Measurements from ENCODE around the gene CD2AP. TPM values are rescaled to one million over a fixed set of nuclear protein-coding genes. Genes with fewer than 3 reads are reported as not detected.
A peak's percentile ranks its signal among the peaks of the same experiment; 100 is the strongest.

Gene CD2AP
- total RNA-seq, 1 donor from 2014 or later, result 23.6 TPM

GRCh38 chr6:47663462-47664216 lies 186.1 kb downstream of the CD2AP start:
- intact Hi-C loops (cut with DNase I), result no loop called here
- TF ChIP-seq CTCF (IDR thresholded peaks at IDR 0.05) (no peak), POLR2AphosphoS5 (IDR thresholded peaks at IDR 0.05; ENCODE audit: insufficient read depth in 1 of 2, low read depth in 1 of 2) (no peak), POLR2A (IDR thresholded peaks at IDR 0.05) (no peak)
- no peaks in the 10 kb centered on the region for H3K36me3 ChIP-seq
- DNase-seq (ENCODE audit: extremely low spot score in 2 of 2), result no peak
- no peak overlapping the region for H3K27ac ChIP-seq
- no peaks in the 10 kb centered on the region for H3K9me3 ChIP-seq
- H3K27me3 ChIP-seq, result no peaks in the 10 kb centered on the region
- no peaks in the 10 kb centered on the region for H3K4me1 ChIP-seq
- H3K4me3 ChIP-seq, result no peak overlapping the region

DNA sequence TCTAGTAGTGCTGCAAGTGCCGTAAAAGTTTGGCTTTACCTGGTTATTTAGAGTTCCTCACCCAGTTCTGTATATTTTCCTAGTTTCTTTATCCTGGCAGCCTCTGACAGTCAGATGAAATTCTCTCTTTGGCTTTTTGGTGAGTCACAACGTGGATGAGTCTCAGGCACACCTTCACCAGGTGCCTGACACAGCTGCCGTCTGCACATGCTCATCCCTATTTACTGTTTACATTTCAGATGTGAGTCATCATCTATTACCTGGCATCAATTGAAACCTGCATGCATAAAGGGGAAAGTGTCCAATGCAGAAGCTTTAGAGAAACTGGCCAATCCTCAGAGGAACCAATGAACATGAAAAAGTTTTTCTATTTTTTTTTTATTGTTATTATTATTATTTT lies 187.5 kb downstream of the CD2AP start:
- Histone ChIP-seq H3K27ac (no peak overlapping the region), H3K9me3 (no peaks in the 10 kb centered on the region), H3K36me3 (no peaks in the 10 kb centered on the region), H3K27me3 (no peaks in the 10 kb centered on the region), H3K4me3 (no peak overlapping the region), H3K4me1 (no peaks in the 10 kb centered on the region)
- intact Hi-C loops (cut with DNase I), result no loop called here
- DNase-seq (ENCODE audit: extremely low spot score in 2 of 2), result no peak
- no peak for TF ChIP-seq CTCF (IDR thresholded peaks at IDR 0.05)
- TF ChIP-seq POLR2A (IDR thresholded peaks at IDR 0.05), result no peak
- TF ChIP-seq POLR2AphosphoS5 (IDR thresholded peaks at IDR 0.05; ENCODE audit: insufficient read depth in 1 of 2, low read depth in 1 of 2), result peak in 1 of 2 donors; percentile 39

GRCh38 chr6:47669684-47670513 lies 192.3 kb downstream of the CD2AP start:
- H3K4me1 ChIP-seq, result no peaks in the 10 kb centered on the region
- no peaks in the 10 kb centered on the region for H3K27me3 ChIP-seq
- no peaks in the 10 kb centered on the region for H3K36me3 ChIP-seq
- H3K9me3 ChIP-seq, result no peaks in the 10 kb centered on the region
- no peak for TF ChIP-seq CTCF (IDR thresholded peaks at IDR 0.05)
- peak in 1 of 2 donors; percentile 42 for TF ChIP-seq POLR2AphosphoS5 (IDR thresholded peaks at IDR 0.05; ENCODE audit: insufficient read depth in 1 of 2, low read depth in 1 of 2)
- intact Hi-C loops (cut with DNase I), result no loop called here
- H3K4me3 ChIP-seq, result no peak overlapping the region
- DNase-seq (ENCODE audit: extremely low spot score in 2 of 2), result no peak
- no peak overlapping the region for H3K27ac ChIP-seq

GRCh38 chr6:47670851-47671250 lies 193.3 kb downstream of the CD2AP start:
- TF ChIP-seq POLR2A (IDR thresholded peaks at IDR 0.05) (no peak), CTCF (IDR thresholded peaks at IDR 0.05) (no peak), POLR2AphosphoS5 (IDR thresholded peaks at IDR 0.05; ENCODE audit: insufficient read depth in 1 of 2, low read depth in 1 of 2) (no peak)
- no peaks in the 10 kb centered on the region for H3K27me3 ChIP-seq
- no peak overlapping the region for H3K4me3 ChIP-seq
- no peak overlapping the region for H3K27ac ChIP-seq
- DNase-seq (ENCODE audit: extremely low spot score in 2 of 2), result no peak
- intact Hi-C loops (cut with DNase I), result no loop called here
- H3K4me1 ChIP-seq, result no peaks in the 10 kb centered on the region
- H3K9me3 ChIP-seq, result no peaks in the 10 kb centered on the region
- H3K36me3 ChIP-seq, result no peaks in the 10 kb centered on the region

- DNase-seq (ENCODE audit: extremely low spot score in 2 of 2), result no peak
- H3K4me3 ChIP-seq, result no peak overlapping the region
- H3K4me1 ChIP-seq, result no peaks in the 10 kb centered on the region
- H3K9me3 ChIP-seq, result no peaks in the 10 kb centered on the region
- TF ChIP-seq POLR2A (IDR thresholded peaks at IDR 0.05), result no peak
- no peak for TF ChIP-seq CTCF (IDR thresholded peaks at IDR 0.05)
- no peak for TF ChIP-seq POLR2AphosphoS5 (IDR thresholded peaks at IDR 0.05; ENCODE audit: insufficient read depth in 1 of 2, low read depth in 1 of 2)
- H3K36me3 ChIP-seq, result no peaks in the 10 kb centered on the region
- intact Hi-C loops (cut with DNase I), result no loop called here
- no peak overlapping the region for H3K27ac ChIP-seq
- H3K27me3 ChIP-seq, result no peaks in the 10 kb centered on the region
These were observed 194.2 kb downstream of the CD2AP start for GRCh38 chr6:47671777-47672176.

Measured in vagina (tissue), 2 donors.